Stimulated activated CD8-positive, alpha-beta memory T cell treated with anti-CD3 and anti-CD28 coated beads, Interleukin-4, amount 100 ng/mL, for 24 hours (primary cell): ENCODE results near the gene SH3BP5.
"Not testable (repeated sequence)": the region's sequence is repeated elsewhere in the genome, so short reads cannot be mapped to it uniquely, and the experiment has no call there.

ENCODE experiments used
- DNase-seq: peaks from one replicate; pipeline ENCODE4 v3.0.0-alpha.2; 2020; ENCODE audit warnings: low read depth

SH3BP5 gene, protein sequence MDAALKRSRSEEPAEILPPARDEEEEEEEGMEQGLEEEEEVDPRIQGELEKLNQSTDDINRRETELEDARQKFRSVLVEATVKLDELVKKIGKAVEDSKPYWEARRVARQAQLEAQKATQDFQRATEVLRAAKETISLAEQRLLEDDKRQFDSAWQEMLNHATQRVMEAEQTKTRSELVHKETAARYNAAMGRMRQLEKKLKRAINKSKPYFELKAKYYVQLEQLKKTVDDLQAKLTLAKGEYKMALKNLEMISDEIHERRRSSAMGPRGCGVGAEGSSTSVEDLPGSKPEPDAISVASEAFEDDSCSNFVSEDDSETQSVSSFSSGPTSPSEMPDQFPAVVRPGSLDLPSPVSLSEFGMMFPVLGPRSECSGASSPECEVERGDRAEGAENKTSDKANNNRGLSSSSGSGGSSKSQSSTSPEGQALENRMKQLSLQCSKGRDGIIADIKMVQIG

DNA sequence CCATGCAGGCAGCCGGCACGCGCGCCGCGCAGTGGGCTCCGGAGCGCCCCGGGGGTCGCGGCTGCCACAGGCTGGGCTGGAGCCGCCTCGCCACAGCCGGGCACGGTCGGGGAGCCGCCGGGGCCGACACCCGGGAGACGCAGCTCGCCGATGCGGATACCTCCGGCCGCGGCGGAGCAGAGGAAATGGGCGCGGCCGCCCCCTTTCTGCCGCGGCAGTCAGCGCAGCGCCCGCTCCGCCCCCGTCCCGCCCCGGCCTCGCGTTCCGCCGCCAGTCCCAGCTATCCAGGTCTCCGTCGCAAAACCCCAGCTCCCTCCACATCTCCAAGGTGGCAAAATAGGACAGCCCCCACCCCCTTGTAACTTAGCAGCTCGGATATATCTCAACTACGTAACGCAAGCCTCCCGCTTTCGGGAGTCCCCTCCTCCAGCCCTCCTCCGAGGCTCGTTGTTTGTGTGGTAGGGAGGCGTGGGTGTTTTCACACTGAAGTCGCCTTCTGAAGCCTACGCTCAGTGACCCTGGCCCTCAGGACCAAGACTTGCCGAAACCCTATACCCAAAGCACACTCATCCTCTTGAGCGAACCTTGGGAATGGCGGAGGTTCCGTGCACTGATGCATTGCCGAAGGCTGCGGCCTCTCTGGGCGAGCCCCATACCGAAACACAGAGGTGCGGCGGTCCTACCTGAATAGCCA lies at the start of gene SH3BP5:
TSS of gene SH3BP5 (minus strand) at position 182 of the 694 bp plus-strand sequence. CDS start at position 4, 178 bp downstream.
- peak; percentile 60 for DNase-seq

DNA sequence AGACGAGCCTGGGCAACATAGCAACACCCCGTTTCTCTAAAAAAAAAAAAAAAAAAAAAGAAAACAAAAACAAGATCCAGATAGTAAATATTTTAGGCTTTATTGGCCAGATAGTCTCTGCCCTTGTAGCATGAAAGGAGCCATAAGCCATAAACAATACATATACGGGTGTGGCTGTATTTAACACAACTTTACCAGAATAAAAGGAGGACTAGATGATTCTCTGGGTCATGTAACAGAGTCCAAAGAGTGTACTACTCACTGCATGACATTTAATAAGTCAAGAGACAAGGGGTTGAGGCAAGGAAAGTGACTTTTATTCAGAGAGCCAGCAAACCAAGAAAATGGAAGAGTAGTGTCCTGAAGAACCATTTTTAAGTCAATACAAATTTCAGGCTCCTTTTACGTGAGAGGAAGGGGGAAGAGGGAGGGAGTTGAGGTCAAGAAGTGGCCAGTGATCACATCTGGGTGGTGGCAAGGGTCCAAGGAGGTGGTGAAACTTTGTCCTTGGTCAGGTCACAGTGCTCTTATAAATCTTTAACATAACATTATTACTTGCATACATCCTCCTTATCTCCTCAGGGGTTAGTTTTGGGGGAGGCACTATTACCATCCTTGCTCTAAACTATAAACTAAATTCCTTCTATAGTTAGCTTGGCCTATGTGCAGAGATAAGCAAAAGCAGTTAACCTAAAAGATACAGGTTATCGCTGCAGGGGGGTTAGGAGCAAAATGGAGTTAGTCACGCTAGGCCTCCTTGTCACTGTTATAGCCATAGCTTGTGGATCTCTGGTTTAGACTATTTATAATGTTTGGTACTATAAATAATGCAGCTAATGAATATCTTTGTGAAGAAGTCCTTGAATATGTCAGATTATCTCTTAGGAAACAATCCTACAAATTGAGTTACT lies 48.8 kb upstream of the SH3BP5 start:
- no peak for DNase-seq

DNA sequence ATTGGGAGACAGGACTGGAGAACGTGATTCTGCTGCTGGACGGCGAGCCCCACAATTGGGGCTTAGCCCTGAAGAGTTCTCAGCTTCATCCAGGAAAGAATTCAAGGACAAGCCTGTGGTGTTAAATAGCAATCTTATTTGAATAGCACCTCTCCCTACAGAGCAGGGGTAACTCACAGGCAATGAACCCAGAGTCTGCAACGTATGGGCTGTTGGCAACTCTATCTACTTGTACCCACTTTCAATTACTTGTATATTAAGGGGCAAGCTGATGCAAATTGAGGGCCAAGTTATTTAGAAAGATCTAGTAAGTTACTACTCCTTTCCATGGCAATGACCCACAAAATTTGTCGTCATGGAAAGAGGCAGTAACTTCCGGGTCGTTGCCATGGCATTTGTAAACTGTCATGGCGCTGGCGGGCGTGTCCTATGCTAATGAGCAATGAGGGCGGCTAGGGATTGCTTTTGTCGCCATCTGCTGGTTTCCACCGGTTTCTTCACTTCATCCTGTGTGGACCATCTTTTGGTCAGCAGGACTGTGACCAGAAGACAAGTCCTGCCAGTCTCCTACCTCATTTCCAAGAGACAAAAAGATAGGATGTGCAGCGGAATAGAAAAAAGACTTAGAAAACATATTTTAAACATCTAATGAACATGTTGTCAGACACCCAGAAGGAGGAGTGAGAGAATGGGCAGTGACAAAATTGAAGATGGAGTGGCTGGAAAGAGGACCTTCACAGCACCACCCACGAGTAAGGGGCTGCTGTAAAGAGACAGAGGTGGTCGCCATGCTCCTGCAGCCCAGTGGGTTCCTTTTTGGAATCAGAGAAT lies 45.8 kb upstream of the SH3BP5 start:
- peak; percentile 86 for DNase-seq

DNA sequence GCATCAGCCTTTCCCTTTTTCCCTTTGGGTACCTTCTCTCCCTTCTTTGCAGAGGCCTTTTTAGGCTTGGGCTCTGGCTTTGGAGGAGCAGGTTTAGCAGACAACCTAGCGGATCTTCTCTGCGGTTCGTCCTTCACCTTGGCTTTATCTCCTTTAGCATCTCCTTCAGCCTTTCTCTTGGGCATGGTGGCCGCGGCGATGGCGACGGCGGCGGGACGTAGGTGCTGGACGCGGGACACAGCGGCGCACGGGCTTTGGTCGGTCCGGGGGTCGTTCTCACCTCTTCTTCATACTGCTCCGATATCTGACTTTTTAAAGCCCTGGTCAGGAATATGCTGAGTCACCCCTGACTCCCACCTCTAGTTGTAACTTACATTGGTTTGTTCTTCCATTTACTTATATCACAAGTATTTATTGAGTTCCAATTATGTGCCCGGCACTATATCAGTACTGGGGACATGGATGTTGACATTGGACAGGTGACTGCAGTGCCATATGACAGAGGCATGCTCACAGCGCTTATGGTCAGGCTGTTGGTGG lies 43.1 kb upstream of the SH3BP5 start:
- no peak for DNase-seq

DNA sequence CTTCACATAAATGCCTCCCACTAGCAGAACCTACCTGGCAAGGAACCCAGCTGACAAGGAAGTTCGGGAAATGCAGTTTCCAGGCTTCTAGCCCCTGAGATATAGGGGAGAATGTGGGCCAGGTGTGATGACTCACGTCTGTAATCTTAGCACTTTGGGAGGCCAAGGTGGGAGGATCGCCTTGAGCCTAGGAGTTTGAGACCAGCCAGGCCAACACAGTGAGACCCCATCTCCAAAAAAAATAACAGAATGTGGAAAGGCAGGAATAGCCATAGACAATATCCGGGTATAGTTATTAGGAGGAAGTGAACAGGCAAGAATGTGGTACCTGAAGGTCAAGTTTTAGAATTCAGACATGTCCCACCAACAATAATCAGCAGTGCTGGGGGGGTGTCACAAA lies 40.5 kb upstream of the SH3BP5 start:
- no peak for DNase-seq

DNA sequence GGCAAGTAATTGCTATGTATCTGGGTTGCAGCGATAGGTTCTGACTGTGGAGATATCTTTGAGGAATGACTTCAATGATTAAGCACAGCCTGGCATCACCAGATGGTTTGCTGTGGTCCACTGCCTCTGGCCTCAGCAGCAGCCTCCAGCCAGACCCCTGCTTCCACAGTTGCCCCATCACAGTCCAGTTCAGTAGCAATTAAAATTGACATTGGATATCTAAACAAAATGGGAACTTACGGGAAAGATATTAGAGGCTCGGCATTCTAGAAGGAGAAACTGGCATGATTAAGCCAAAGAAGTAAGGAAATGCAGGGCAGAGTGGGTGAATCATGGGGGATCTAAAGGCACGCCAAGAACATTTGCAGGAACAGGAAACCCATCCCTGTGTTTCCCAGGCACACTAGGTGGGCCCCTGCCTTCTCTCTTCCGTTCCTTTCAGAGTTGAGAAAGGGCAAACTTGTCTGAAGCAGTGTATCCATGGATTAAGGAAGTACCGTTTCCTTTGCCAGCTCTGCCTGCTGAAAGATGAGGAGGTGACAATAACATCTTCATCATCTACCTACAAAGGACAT lies 36.3 kb upstream of the SH3BP5 start:
- no peak for DNase-seq

DNA sequence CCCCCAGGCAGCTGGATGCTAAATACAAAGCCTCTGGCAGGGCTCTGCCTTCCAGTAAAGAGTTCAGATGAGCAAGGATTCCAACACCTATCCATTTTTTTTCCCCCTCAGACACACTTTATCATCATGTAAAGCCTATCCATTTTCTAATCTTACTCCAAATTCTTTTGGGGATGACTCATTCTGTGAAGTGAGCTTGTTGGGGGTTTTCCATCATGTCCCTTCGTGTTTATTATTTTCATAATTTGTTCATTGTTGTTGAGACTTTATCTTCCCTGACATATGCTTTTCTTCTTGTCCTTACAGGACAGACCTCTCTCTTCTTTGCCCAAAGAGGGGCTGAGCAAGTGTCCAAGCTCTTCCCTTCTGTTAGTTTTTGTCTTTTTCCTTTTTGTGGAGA lies 34.7 kb upstream of the SH3BP5 start:
- no peak for DNase-seq

DNA sequence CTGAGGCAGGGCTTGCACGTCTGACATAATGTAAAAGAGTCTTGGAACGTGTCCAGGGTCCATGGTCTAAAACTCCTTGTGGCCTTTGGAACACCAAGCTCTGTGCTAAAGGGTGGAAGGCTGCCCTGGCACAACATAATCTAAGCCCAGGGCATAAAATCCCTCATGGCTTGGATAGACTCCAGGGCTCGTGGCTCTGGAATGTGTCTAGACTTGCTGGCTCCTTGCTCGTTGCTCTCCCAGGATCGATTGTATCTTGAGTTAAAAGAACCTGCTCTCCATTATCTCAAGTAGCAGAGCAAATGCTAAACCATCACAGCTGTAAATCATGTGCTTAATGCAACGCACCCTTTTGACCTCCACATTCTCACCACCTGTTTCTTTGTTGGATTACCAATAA lies 31.7 kb upstream of the SH3BP5 start:
- DNase-seq = not testable (repeated sequence)

DNA sequence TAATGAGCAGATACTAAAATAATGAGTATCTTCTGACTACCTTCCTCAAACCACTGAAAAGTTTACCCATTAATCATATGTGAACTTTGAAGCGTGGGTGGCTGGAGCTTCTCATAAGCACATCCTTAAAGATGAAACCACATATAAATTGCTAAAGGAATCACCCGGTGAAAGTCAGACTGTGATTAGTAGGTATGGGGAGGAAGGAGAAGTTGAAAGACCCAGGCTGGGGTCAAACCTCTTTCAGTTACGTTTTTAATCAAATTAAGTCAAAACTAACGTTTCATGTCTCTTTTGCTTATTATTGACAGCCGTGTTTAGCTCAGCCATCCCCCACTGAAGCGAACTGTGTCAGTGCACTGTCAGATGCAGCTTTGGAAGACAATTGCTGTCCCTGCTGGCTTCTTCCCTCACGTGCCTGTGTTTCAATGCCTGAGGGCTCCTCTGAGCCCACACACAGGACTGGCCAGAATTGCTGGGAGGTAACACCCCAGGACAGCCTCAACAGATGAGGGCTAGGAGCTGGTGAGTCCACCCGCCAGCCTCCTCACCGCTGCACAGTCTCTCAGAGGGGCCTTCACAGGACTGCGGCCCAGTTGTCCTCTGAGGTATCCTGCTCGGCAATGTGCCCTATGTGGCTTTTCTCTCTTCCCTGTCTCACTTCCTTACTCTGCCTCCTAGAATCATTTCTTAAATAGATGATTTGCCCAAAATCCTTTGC lies 29.3 kb upstream of the SH3BP5 start:
- DNase-seq = no peak

DNA sequence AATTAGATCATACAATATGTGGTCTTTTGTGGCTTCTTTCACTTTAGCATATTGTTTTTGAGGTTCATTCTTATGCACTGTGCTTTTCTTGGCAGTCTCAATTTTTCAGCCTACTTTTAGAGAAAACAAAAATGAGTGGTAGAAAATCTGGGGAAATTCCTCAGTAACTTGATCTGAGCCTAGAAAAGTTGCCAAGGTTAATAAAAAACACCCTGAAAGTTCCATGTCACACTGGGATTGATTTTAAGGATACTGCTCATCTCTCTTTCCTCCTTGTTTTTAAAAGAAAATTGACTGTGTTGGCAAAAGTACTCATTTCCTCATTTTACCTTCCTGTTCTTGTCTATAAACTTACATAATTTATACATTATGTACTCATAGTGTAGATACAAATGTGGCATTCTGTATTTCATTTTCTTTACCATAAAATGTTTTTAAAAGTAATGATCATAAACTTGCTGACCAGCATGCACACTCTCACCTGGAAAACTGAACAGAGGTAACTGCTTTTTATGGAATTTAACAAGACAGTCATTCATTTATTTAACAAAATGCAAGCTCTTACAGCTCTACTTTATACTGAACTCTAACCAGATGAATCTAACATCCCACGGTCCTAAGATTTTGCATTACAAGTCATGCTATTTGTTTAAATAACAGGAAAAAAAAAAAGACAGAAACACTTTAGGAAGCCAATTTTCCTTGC lies 28.6 kb upstream of the SH3BP5 start:
- no peak for DNase-seq

DNA sequence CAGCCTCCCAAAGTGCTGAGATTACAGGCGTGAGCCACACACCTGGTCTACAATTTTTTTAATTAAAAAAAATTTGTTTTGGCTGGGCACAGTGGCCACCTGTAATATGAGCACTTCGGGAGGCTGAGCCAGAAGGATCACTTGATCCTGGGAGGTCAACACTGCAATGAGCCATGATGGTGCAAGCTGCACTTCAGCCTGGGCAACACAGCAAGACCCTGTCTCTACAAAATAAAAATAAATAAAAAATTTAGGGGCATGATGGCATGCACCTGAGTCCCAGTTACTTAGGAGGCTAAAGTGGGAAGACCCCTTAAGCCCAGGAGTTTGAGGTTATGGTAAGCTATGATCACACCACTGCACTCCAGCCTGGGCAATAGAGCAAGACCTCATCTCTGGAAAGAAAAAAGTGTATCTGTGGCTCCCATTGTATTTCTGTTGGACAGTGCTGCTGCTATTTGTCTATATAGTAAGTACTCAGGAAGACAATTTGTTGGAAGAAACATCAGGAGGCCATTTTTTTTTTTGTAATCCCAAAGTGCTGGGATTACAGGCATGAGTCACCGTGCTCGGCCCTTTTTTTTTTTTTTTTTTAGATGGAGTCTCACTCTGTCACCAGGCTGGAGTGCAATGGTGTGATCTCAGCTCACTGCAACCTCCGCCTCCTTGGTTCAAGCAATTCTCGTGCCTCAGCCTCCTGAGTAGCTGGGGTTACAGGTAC lies 27.5 kb upstream of the SH3BP5 start:
- DNase-seq = no peak

DNA sequence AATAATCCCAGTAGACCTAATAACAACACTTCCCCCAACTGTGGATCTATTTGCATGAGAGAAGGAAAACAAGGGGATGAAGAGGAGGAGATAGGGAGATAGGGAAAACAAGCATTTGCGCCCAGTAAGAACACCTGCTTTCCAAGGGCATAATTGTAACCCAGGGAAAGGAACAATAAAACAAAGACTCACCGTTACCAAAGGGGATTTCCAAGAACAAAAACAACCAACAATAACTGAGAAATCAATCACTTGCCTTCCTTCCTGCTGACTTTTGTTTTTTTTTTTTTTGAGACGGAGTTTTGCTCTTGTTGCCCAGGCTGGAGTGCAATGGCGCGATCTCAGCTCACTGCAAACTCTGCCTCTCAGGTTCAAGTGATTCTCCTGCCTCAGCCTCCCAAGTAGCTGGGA lies 24.3 kb upstream of the SH3BP5 start:
- DNase-seq = not testable (repeated sequence)

DNA sequence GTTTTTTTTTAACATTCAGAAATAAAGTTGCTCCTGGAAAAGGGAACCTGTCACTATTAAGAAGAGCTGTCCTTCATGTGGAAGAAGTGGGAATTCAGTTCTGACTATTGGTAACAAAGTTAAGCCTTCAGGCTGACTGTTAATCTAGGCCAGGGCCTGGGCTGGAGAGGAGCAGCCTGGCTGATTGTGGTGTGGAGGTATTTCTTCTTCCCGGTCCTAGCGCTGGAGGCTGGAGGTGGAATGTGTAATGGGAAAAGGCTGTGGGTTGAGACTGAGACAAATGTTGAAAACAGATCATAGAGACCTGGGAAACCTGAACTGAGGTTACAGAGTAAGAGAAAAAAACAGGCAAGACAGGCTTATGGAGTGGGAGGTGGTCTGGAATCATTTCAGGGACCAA lies 23.8 kb upstream of the SH3BP5 start:
- no peak for DNase-seq

DNA sequence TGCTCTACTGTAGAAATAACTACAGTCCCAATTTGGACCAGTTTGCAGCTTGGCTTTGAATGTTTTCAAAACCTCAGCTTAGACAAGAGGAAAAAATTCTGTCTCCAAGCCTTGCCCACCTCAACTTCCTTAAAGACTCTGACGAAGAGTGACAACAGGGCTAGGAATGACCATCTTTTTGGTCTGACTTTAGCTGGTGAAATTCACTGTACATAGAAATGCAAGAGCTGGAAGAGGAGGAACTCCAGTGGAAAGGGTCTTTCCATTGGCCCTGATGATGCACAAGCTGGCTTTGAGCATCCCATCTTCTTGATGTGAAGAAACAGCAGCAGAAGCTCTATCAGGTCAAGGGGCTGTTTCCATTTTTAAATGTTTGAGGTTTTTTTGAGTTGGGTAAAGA lies 22.7 kb upstream of the SH3BP5 start:
- DNase-seq = no peak

DNA sequence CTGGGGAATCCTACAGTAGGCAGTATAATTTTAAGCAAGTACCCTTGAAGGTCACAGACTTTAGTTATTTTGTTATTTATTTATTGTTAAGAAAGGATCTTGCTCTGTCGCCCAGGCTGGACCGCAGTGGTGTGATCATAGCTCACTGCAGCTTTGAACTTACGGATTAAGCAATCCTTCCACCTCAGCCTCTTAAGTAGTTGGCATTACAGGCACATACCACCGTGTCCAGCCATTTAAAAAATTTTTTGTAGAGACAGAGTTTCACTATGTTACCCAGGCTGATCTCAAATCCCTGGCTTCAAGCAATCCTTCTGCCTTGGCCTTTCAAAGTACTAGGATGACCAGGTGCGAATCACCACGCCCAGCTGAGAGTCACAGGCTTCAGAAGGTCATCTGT lies 22.1 kb upstream of the SH3BP5 start:
- no peak for DNase-seq

DNA sequence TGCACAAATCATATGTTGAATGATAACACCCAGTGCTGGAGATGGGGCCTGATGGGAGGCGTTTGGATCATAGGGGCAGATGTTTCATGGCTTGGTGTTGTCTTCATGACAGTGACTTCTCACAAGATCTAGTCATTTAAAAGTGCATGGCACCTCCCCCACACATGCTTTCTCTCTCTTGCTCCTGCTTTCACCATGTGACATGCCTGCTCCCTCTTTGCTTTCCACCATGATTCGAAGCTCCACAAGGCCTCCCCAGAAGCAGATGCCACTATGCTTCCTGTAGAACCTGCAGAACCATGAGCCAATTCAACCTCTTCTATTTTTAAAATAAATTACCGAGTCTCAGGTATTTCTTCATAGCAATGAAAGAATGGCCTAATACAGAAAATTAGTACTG lies 17.8 kb upstream of the SH3BP5 start:
- no peak for DNase-seq

DNA sequence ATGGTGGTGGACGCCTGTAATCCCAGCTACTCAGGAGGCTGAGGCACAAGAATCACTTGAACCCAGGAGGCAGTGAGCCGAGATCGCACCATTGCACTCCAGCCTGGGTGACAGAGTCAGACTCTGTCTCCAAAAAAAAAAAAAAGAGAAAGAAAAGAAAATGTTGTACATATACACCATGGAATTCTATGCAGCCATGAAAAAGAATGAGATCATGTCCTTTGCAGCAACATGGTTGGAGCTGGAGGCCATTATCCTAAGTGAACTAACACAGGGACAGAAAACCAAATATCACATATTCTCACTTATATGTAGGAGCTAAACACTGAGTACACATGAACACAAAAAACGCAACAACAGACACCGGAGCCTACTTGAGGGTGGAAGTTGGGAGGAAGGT lies 17.1 kb upstream of the SH3BP5 start:
- DNase-seq = not testable (repeated sequence)

DNA sequence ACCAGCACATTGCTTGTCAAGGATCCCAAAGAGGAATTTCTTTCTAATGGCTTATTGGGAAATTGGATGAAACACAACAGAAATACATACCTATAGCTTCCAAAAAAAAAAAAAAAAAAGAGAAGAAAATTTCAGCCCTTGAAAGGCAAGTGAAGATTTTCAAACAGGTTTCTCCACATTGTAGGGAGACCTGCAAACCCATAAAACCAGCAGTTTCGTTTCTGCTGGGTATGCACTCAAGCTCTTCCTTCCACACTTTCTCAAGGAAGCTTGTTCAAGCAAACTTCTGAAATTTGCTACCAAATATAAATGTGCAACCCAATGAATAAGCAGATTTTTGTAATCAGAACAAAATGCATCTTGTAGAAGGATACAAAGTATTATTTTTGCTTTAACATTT lies 15.9 kb upstream of the SH3BP5 start:
- no peak for DNase-seq

DNA sequence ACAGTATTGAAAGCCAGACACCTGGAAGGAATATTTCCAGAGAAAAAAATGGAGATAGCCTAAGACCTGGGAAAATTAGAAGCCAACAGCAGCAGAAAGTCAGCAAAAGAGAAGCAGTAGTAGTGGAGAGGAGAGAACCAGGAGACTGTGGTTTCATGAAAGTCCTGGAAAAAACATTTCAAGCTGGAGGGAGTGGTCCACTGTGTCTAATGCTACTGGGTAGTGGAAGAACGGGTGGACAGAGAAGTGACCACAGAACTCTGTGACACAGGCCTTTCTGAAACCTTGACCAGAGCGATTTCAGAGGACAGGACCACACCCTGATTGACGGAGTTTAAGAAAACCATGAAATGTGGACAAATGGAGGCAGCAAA lies 15.3 kb upstream of the SH3BP5 start:
- no peak for DNase-seq
